ENCODE data around the gene LHX1. TPM values are rescaled to one million over a fixed set of nuclear protein-coding genes. Genes with fewer than 3 reads are reported as not detected.

LHX1 gene
- total and polyA plus RNA-seq, 10 of the 15 experiments (the other 5 are each of a cell fraction or from before 2014, with no cell fraction given), result not detected

DNA sequence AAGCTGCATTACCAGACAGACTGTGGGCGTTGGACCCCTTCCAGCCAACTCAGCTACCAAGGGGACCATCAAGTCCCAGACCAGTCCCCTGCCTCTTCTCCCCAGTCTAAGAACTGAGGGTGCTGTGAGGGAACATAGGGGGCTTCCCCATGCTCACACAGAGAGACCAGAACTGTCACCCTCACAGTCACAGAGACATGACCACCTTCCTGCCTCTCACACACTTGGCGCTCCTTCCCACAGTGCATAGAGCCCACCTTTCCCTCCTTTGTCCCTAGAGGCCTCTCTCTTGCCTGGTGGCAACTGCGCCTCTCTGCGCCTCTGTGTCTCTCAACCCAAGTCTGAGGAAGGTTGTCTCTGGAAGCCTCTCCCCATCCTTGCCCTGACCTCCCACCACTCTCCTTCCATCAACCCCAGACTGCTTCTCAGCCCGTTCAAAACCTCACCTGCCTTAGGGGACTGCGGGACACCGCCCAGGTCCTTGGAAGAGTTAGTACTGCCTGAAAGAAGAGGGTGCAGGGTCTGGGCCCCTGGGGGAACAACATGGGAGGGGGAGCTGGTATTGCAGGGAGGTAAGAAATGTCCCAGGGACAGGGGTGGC, 6.1 kb upstream of the LHX1 start:
- no peak overlapping the region for H2AFZ ChIP-seq (ENCODE audit: control insufficient read depth, low read depth, low read length)
- POLR2A ChIA-PET, result no interaction called here
- BruUV-seq (replicated peaks), result no TSS peak
- in situ Hi-C loops (cut with MboI), result no loop called here
- no peak overlapping the region for H3K27ac ChIP-seq (ENCODE audit: control insufficient read depth, insufficient read depth)
- RAD21 ChIA-PET (ENCODE audit: unreplicated experiment), result no interaction called here
- no peak overlapping the region for H3K4me3 ChIP-seq
- no peak overlapping the region for H3K9ac ChIP-seq (ENCODE audit: control insufficient read depth, insufficient read depth, low read length)
- FAIRE-seq (no peak), DNase-seq (ENCODE audit: low read depth, low spot score) (no peak), ATAC-seq (no peak)
- intact Hi-C loops (cut with micrococcal nuclease; ENCODE audit: unreplicated experiment), result no loop called here
- SMC1A ChIA-PET (ENCODE audit: uncharacterized antibody, unreplicated experiment), result no interaction called here
- H3K27me3 ChIP-seq (replicated peaks in 1 of 2; ENCODE audit: control insufficient read depth in 2 of 2, insufficient read depth in 2 of 2, low read length in 1 of 2), result peaks cover 41 to 45% of the 10 kb centered on the region in 2 experiments
- H3K4me2 ChIP-seq (ENCODE audit: control insufficient read depth, insufficient read depth), result no peak overlapping the region
- WGBS (ENCODE audit: insufficient coverage, insufficient replicate concordance, low lambda C conversion rate, missing lambda C conversion rate), result 21% methylated on average over 7 of the region's 7 CpGs
- no peaks in the 10 kb centered on the region for H4K20me1 ChIP-seq (ENCODE audit: control insufficient read depth, insufficient read depth)
- H3K36me3 ChIP-seq (ENCODE audit: control insufficient read depth in 2 of 2, insufficient read depth in 2 of 2, low read length in 1 of 2), result no peaks in the 10 kb centered on the region
- CTCF ChIA-PET, result no interaction called here
- peaks cover 8% of the 10 kb centered on the region for H3K4me1 ChIP-seq (ENCODE audit: control insufficient read depth, insufficient read depth, low read length)
- H3K79me2 ChIP-seq (ENCODE audit: control insufficient read depth, insufficient read depth, low read length), result no peaks in the 10 kb centered on the region
- no peaks in the 10 kb centered on the region for H3K9me3 ChIP-seq (replicated peaks; ENCODE audit: control insufficient read depth, insufficient read depth, low read length)
- TF ChIP-seq, protein P1, sequence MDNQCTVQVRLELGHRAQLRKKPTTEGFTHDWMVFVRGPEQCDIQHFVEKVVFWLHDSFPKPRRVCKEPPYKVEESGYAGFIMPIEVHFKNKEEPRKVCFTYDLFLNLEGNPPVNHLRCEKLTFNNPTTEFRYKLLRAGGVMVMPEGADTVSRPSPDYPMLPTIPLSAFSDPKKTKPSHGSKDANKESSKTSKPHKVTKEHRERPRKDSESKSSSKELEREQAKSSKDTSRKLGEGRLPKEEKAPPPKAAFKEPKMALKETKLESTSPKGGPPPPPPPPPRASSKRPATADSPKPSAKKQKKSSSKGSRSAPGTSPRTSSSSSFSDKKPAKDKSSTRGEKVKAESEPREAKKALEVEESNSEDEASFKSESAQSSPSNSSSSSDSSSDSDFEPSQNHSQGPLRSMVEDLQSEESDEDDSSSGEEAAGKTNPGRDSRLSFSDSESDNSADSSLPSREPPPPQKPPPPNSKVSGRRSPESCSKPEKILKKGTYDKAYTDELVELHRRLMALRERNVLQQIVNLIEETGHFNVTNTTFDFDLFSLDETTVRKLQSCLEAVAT (IDR thresholded peaks at IDR 0.05), result no peak
- TF ChIP-seq BMI1 (IDR thresholded peaks at IDR 0.05; ENCODE audit: borderline replicate concordance), result no peak
- TF ChIP-seq, protein P2, sequence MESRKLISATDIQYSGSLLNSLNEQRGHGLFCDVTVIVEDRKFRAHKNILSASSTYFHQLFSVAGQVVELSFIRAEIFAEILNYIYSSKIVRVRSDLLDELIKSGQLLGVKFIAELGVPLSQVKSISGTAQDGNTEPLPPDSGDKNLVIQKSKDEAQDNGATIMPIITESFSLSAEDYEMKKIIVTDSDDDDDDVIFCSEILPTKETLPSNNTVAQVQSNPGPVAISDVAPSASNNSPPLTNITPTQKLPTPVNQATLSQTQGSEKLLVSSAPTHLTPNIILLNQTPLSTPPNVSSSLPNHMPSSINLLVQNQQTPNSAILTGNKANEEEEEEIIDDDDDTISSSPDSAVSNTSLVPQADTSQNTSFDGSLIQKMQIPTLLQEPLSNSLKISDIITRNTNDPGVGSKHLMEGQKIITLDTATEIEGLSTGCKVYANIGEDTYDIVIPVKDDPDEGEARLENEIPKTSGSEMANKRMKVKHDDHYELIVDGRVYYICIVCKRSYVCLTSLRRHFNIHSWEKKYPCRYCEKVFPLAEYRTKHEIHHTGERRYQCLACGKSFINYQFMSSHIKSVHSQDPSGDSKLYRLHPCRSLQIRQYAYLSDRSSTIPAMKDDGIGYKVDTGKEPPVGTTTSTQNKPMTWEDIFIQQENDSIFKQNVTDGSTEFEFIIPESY (IDR thresholded peaks at IDR 0.05), result no peak
- TF ChIP-seq, protein P3, sequence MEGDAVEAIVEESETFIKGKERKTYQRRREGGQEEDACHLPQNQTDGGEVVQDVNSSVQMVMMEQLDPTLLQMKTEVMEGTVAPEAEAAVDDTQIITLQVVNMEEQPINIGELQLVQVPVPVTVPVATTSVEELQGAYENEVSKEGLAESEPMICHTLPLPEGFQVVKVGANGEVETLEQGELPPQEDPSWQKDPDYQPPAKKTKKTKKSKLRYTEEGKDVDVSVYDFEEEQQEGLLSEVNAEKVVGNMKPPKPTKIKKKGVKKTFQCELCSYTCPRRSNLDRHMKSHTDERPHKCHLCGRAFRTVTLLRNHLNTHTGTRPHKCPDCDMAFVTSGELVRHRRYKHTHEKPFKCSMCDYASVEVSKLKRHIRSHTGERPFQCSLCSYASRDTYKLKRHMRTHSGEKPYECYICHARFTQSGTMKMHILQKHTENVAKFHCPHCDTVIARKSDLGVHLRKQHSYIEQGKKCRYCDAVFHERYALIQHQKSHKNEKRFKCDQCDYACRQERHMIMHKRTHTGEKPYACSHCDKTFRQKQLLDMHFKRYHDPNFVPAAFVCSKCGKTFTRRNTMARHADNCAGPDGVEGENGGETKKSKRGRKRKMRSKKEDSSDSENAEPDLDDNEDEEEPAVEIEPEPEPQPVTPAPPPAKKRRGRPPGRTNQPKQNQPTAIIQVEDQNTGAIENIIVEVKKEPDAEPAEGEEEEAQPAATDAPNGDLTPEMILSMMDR (IDR thresholded peaks at IDR 0.05 in 2 of 3, conservative IDR thresholded peaks at IDR 0.05 in 1 of 3; ENCODE audit: control insufficient read depth in 2 of 3, extremely low read depth in 1 of 3, insufficient read depth in 1 of 3, low read depth in 3 of 3, low read length in 3 of 3), result no peak
- no peak for TF ChIP-seq KLF5 (IDR thresholded peaks at IDR 0.05; ENCODE audit: partially characterized antibody)
- TF ChIP-seq, protein P4, sequence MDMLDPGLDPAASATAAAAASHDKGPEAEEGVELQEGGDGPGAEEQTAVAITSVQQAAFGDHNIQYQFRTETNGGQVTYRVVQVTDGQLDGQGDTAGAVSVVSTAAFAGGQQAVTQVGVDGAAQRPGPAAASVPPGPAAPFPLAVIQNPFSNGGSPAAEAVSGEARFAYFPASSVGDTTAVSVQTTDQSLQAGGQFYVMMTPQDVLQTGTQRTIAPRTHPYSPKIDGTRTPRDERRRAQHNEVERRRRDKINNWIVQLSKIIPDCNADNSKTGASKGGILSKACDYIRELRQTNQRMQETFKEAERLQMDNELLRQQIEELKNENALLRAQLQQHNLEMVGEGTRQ (IDR thresholded peaks at IDR 0.05; ENCODE audit: borderline replicate concordance, low read depth, low read length), result no peak
- no peak for TF ChIP-seq POLR2AphosphoS5 (IDR thresholded peaks at IDR 0.05; ENCODE audit: low read length)
- no peak for TF ChIP-seq CBFB (IDR thresholded peaks at IDR 0.05; ENCODE audit: low read depth)
- TF ChIP-seq NFYA (IDR thresholded peaks at IDR 0.05; ENCODE audit: borderline replicate concordance, low read depth, low read length), result no peak
- no peak for TF ChIP-seq SMAD5 (IDR thresholded peaks at IDR 0.05; ENCODE audit: low read depth)
- TF ChIP-seq, protein P5, sequence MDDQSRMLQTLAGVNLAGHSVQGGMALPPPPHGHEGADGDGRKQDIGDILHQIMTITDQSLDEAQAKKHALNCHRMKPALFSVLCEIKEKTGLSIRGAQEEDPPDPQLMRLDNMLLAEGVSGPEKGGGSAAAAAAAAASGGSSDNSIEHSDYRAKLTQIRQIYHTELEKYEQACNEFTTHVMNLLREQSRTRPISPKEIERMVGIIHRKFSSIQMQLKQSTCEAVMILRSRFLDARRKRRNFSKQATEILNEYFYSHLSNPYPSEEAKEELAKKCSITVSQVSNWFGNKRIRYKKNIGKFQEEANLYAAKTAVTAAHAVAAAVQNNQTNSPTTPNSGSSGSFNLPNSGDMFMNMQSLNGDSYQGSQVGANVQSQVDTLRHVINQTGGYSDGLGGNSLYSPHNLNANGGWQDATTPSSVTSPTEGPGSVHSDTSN (IDR thresholded peaks at IDR 0.05; ENCODE audit: insufficient replicate concordance, low read depth, low read length), result no peak
- TF ChIP-seq FOS (IDR thresholded peaks at IDR 0.05; ENCODE audit: borderline replicate concordance, extremely low read depth, insufficient read length), result no peak
- TF ChIP-seq ESRRA (IDR thresholded peaks at IDR 0.05; ENCODE audit: low read length), result no peak
- no peak for TF ChIP-seq GABPA (IDR thresholded peaks at IDR 0.05; ENCODE audit: low read depth)
- no peak for TF ChIP-seq EP300 (IDR thresholded peaks at IDR 0.05; ENCODE audit: borderline replicate concordance in 1 of 2, control insufficient read depth in 1 of 2, low read depth in 2 of 2, low read length in 2 of 2)

All from GM12878 (cell line).